MG63 (cell line): Measurements from ENCODE around the gene XG. TPM values are rescaled to one million over a fixed set of nuclear protein-coding genes. Genes with fewer than 3 reads are reported as not detected.
"Not testable (repeated sequence)": the region's sequence is repeated elsewhere in the genome, so short reads cannot be mapped to it uniquely, and the experiment has no call there.

Experiments used
- DNase-seq: peaks from one replicate; pipeline ENCODE4 v3.0.0-alpha.2; 2020
- H3K27me3 ChIP-seq: fragments of 250-450 bp; sonication (Bioruptor Pico); 2 replicates; pipeline ENCODE4 v1.5.1; 2020; ENCODE audit warnings: mild to moderate bottlenecking, moderate library complexity
- H3K36me3 ChIP-seq: fragments of 250-450 bp; sonication (Bioruptor Pico); 2 replicates; pipeline ENCODE4 v1.5.1; 2020; ENCODE audit warnings: mild to moderate bottlenecking, moderate library complexity
- H3K4me3 ChIP-seq: fragments of 250-450 bp; sonication (Bioruptor Pico); 2 replicates; pipeline ENCODE4 v1.5.1; 2020; ENCODE audit warnings: mild to moderate bottlenecking, moderate library complexity
- H3K9me3 ChIP-seq: fragments of 250-450 bp; sonication (Bioruptor Pico); 2 replicates; pipeline ENCODE4 v1.5.1; 2020; ENCODE audit warnings: mild to moderate bottlenecking, moderate library complexity
- total RNA-seq: library from RNA; depleted of rRNA; stranded (reverse); fragments of >200 nt; shearing (Covaris generic); gene quantifications from 2 replicates; pipeline ENCODE4 v1.2.3, GENCODE V29; 2014; ENCODE audit warnings: low replicate concordance

XG gene
- total RNA-seq, 1 experiment from 2014 or later = 1.3 TPM

- no peak for DNase-seq
- H3K27me3 ChIP-seq = no peaks in the 10 kb centered on the region
- H3K9me3 ChIP-seq = no peaks in the 10 kb centered on the region
- H3K36me3 ChIP-seq = no peaks in the 10 kb centered on the region
- no peak overlapping the region for H3K4me3 ChIP-seq
Observed at GRCh38 chrX:2789569-2789968, 37.7 kb downstream of the XG start.

GRCh38 chrX:2793752-2794151 is 41.9 kb downstream of the XG start:
- Histone ChIP-seq H3K9me3 (no peaks in the 10 kb centered on the region), H3K36me3 (no peaks in the 10 kb centered on the region), H3K4me3 (no peak overlapping the region), H3K27me3 (no peaks in the 10 kb centered on the region)
- no peak for DNase-seq

- no peak overlapping the region for H3K4me3 ChIP-seq
- no peak for DNase-seq
- no peaks in the 10 kb centered on the region for H3K9me3 ChIP-seq
- no peaks in the 10 kb centered on the region for H3K36me3 ChIP-seq
- H3K27me3 ChIP-seq = no peaks in the 10 kb centered on the region
Observed at GRCh38 chrX:2794336-2794735, 42.5 kb downstream of the XG start.

- not testable (repeated sequence) for H3K27me3 ChIP-seq, H3K4me3 ChIP-seq, DNase-seq, H3K36me3 ChIP-seq, H3K9me3 ChIP-seq
Observed at GRCh38 chrX:2796808-2797207, 45.0 kb downstream of the XG start.

GRCh38 chrX:2799369-2799768 is 47.5 kb downstream of the XG start:
- no peaks in the 10 kb centered on the region for H3K27me3 ChIP-seq
- DNase-seq = no peak
- H3K4me3 ChIP-seq = no peak overlapping the region
- H3K9me3 ChIP-seq = no peaks in the 10 kb centered on the region
- H3K36me3 ChIP-seq = no peaks in the 10 kb centered on the region

DNA sequence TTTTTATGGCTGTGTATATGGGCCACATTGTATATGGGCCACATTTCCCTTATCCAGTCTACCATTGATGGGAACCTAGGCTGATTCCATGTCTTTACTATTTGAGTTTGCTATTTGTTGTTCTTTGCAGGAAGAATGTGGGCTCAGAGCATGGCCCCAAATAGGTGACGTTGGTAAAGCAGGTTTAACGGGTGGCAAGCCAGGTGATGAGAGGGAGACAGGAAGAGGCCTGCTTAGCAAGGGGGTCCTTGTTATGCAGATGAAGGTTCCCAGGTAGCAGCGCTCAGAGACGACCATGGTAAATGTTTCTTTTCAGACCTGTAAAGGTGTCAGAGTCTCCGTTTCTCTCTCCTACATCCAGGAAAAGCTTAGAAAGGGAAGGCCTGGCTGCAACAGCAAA is 48.1 kb downstream of the XG start:
- H3K9me3 ChIP-seq, H3K36me3 ChIP-seq, H3K27me3 ChIP-seq, H3K4me3 ChIP-seq, DNase-seq: not testable (repeated sequence)

- Histone ChIP-seq H3K4me3 (no peak overlapping the region), H3K27me3 (no peaks in the 10 kb centered on the region), H3K9me3 (no peaks in the 10 kb centered on the region), H3K36me3 (no peaks in the 10 kb centered on the region)
- no peak for DNase-seq
Observed at GRCh38 chrX:2801223-2801622, 49.4 kb downstream of the XG start.

- not testable (repeated sequence) for H3K36me3 ChIP-seq, H3K4me3 ChIP-seq, DNase-seq, H3K9me3 ChIP-seq, H3K27me3 ChIP-seq
Observed at GRCh38 chrX:2802376-2803090, 50.7 kb downstream of the XG start.

- not testable (repeated sequence) for H3K27me3 ChIP-seq, H3K36me3 ChIP-seq, DNase-seq, H3K4me3 ChIP-seq, H3K9me3 ChIP-seq
Observed at GRCh38 chrX:2803486-2803885, 51.6 kb downstream of the XG start.

DNA sequence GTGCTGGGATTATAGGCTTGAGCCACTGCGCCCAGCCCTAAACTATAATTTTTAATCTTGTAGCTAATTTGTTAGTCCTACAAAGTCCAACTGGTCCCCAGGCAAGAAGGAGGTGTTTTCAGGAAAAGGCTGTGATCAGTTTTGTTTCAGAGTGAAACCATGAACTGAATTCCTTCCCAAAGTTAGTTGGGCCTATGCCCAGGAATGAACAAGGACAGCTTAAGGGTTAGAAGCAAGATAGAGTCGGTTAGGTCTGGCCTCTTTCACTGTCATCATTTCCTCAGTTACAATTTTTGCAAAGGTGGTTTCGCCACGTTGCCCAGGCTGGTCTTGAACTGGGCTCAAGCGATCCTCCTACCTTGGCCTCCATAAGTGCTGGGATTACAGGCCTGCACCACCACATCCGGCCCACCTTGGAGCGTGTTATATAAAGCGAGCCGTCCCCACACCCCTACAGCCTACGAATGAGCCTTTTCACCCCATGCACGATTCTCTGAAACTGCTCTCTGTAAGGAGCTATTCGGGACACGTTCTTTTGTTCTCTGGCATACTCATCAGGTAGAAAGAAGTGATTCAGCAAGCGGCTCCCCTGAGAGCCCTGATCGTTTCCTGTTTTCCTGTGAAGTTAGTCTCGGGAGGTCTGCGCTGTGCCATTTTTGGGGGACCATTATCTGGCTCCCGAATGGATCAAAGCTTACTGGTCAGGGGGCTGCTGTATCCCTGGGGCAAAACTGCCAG is 52.4 kb downstream of the XG start:
- H3K4me3 ChIP-seq, H3K36me3 ChIP-seq, H3K27me3 ChIP-seq, H3K9me3 ChIP-seq, DNase-seq: not testable (repeated sequence)

DNA sequence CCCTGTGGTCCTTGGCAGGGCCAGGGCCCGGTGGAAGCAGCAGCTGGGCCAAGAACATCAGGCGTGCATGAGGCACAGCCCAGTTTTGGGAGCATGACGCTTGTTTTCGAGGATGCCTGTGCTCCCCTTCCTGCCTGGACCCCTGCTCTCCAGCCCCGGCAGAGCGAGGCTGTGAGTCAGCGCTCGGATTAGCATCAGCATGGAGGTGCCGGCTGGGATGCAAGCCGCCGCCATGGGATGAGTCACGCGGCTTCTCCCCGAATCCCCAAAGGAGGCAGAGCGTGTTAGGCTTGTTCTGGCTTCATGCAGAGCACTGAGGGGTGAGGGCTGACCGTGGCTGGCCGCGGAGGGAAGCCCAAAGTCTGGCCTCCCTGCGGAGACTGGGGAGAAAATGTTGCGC is 53.0 kb downstream of the XG start:
- H3K9me3 ChIP-seq, H3K36me3 ChIP-seq, H3K4me3 ChIP-seq, H3K27me3 ChIP-seq: not testable (repeated sequence)
- peak; percentile 87 for DNase-seq

DNA sequence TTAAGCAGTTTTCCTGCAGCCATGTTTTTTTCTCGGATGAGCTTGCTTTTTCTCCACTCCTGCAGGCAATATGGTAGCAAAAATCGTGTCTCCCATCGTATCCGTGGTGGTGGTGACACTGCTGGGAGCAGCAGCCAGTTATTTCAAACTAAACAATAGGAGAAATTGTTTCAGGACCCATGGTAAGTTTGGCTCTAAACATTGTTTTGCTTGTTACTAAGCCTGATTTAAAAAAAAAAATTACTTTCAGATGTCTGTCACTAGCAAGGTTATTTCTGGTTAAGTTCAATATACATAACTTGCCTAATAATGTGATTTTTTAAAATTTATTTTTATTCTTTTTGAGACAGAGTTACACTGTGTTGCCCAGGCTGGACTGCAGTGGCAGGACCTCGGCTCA is 59.4 kb downstream of the XG start:
- no peak for DNase-seq
- no peaks in the 10 kb centered on the region for H3K9me3 ChIP-seq
- H3K36me3 ChIP-seq = no peaks in the 10 kb centered on the region
- no peak overlapping the region for H3K4me3 ChIP-seq
- no peaks in the 10 kb centered on the region for H3K27me3 ChIP-seq

DNA sequence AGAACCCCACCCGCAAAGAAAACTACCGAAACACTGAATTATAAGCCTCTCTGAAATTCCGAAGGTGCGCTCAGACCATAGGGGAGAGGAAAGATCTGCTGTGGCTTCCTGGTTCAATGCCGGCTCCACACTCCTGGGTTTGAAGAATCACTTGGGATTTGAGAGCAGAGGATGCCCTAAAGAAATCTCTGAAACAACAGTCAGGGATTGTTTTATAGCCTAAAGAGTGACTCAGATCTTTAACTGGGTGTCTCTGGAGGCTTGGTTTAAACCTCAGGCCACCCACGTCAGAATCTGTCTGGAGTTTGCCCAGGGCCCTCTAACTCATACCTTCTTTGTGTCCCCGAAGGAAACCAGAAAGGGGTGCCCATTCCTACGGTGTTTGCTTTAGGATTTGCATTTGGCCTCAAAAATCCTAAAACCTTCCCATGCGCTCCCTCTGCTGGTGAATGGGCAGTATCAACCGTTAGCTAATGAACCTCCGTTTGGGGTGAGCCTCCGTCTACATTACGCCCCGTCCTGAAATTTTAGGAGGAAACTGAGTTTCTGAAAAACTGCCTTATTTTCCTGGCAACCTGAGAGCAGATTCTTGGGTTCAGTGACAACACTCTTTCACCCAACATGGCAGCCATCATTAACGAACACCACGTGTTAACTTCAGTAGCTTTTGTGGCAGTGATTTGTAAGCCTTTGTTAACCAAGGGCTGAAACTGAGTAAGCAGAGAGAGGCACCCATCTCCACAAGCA is 60.5 kb downstream of the XG start:
- DNase-seq = peak; percentile 20

GRCh38 chrX:2817036-2817435 is 65.2 kb downstream of the XG start:
- Histone ChIP-seq H3K27me3 (no peaks in the 10 kb centered on the region), H3K36me3 (no peaks in the 10 kb centered on the region), H3K9me3 (no peaks in the 10 kb centered on the region), H3K4me3 (no peak overlapping the region)
- DNase-seq = no peak

More for the DNA sequence above, 60.5 kb downstream of the XG start:
- not testable (repeated sequence) for H3K27me3 ChIP-seq, H3K36me3 ChIP-seq, H3K4me3 ChIP-seq, H3K9me3 ChIP-seq

- Histone ChIP-seq H3K27me3 (no peaks in the 10 kb centered on the region), H3K9me3 (no peaks in the 10 kb centered on the region), H3K36me3 (no peaks in the 10 kb centered on the region), H3K4me3 (no peak overlapping the region)
- DNase-seq = no peak
Observed at GRCh38 chrX:2819345-2820135, 67.7 kb downstream of the XG start.

- H3K27me3 ChIP-seq = no peaks in the 10 kb centered on the region
- DNase-seq = no peak
- no peak overlapping the region for H3K4me3 ChIP-seq
- H3K36me3 ChIP-seq = no peaks in the 10 kb centered on the region
- no peaks in the 10 kb centered on the region for H3K9me3 ChIP-seq
Observed at GRCh38 chrX:2820136-2820771, 68.4 kb downstream of the XG start.
